Hepatocyte (in vitro differentiated cells): ENCODE measurements around the gene EIF4B. TPM values are rescaled to one million over a fixed set of nuclear protein-coding genes. Genes with fewer than 3 reads are reported as not detected.

Experiments used
- DNase-seq: peaks from one replicate; pipeline ENCODE4 v3.0.0-alpha.2; 2016; ENCODE audit warnings: low spot score
- H2AFZ ChIP-seq: fragments of 200-600 bp; sonication (generic); 2 replicates; pipeline ENCODE4 v1.6.0; 2016; ENCODE audit warnings: antibody characterized with exemption, mild to moderate bottlenecking
- H3K27ac ChIP-seq: fragments of 200-600 bp; sonication (generic); 2 replicates; pipeline ENCODE4 v1.5.1; 2016; ENCODE audit warnings: mild to moderate bottlenecking
- H3K27me3 ChIP-seq: fragments of 200-600 bp; sonication (generic); 2 replicates; pipeline ENCODE4 v1.6.1; 2016
- H3K36me3 ChIP-seq: fragments of 200-600 bp; sonication (generic); replicated peaks from 2 replicates; pipeline ENCODE4 v1.5.1; 2016; ENCODE audit warnings: low read depth; ENCODE audit not compliant: insufficient read depth
- H3K4me1 ChIP-seq: fragments of 200-600 bp; sonication (generic); 2 replicates; pipeline ENCODE4 v1.5.1; 2016; ENCODE audit warnings: mild to moderate bottlenecking, moderate library complexity; ENCODE audit not compliant: insufficient read depth
- H3K4me2 ChIP-seq: fragments of 200-600 bp; sonication (generic); 2 replicates; pipeline ENCODE4 v1.6.0; 2016
- H3K4me3 ChIP-seq: fragments of 200-600 bp; sonication (generic); 2 replicates; pipeline ENCODE4 v1.5.1; 2016; ENCODE audit warnings: mild to moderate bottlenecking
- H3K79me2 ChIP-seq: fragments of 200-600 bp; sonication (generic); 2 replicates; pipeline ENCODE4 v1.6.0; 2017; ENCODE audit warnings: mild to moderate bottlenecking
- H3K9me2 ChIP-seq: fragments of 200-600 bp; sonication (generic); replicated peaks from 2 replicates; pipeline ENCODE4 v1.6.0; 2017; ENCODE audit warnings: mild to moderate bottlenecking; ENCODE audit not compliant: insufficient read depth
- H3K9me3 ChIP-seq: fragments of 200-600 bp; sonication (generic); 2 replicates; pipeline ENCODE4 v1.5.1; 2016; ENCODE audit warnings: low read depth, mild to moderate bottlenecking
- H4K20me1 ChIP-seq: fragments of 200-600 bp; sonication (generic); 2 replicates; pipeline ENCODE4 v1.6.0; 2016; ENCODE audit warnings: mild to moderate bottlenecking; ENCODE audit not compliant: insufficient read depth, poor library complexity, severe bottlenecking
- CTCF ChIP-seq: fragments of 200-600 bp; sonication (generic); IDR thresholded peaks from 2 replicates; pipeline ENCODE4 v1.5.1; 2016; ENCODE audit warnings: antibody characterized with exemption, mild to moderate bottlenecking; ENCODE audit not compliant: poor library complexity
- EZH2 ChIP-seq: fragments of 200-600 bp; sonication (generic); IDR thresholded peaks from 2 replicates; pipeline ENCODE4 v1.6.1; 2016; ENCODE audit warnings: antibody characterized with exemption, mild to moderate bottlenecking, borderline replicate concordance
- EZH2phosphoT487 ChIP-seq: fragments of 200-600 bp; sonication (generic); IDR thresholded peaks from one replicate; pipeline ENCODE4 v1.6.1; 2018; ENCODE audit warnings: antibody characterized with exemption, mild to moderate bottlenecking, low read depth, moderate library complexity; ENCODE audit not compliant: unreplicated experiment, severe bottlenecking
- WGBS: methylation state at CpG from one replicate; pipeline ENCODE4 v1.1.6; 2016; ENCODE audit warnings: low lambda C conversion rate; ENCODE audit errors: missing lambda C conversion rate; 5-methylcytosine and 5-hydroxymethylcytosine counted together
- polyA plus RNA-seq: library from polyadenylated mRNA; unstranded; fragments of >200 nt; fragmentation: Nextera tagmentation; extraction: Ambion mirVana; gene quantifications from 2 replicates; pipeline ENCODE4 v1.2.1, GENCODE V29; 2016
- total RNA-seq: library from RNA; depleted of rRNA; stranded (reverse); fragments of >200 nt; gene quantifications from 2 replicates; pipeline ENCODE4 v1.2.3, GENCODE V29; 2014

The EIF4B gene
- total and polyA plus RNA-seq, 2 experiments from 2014 or later: 53.5 to 435 TPM

DNA sequence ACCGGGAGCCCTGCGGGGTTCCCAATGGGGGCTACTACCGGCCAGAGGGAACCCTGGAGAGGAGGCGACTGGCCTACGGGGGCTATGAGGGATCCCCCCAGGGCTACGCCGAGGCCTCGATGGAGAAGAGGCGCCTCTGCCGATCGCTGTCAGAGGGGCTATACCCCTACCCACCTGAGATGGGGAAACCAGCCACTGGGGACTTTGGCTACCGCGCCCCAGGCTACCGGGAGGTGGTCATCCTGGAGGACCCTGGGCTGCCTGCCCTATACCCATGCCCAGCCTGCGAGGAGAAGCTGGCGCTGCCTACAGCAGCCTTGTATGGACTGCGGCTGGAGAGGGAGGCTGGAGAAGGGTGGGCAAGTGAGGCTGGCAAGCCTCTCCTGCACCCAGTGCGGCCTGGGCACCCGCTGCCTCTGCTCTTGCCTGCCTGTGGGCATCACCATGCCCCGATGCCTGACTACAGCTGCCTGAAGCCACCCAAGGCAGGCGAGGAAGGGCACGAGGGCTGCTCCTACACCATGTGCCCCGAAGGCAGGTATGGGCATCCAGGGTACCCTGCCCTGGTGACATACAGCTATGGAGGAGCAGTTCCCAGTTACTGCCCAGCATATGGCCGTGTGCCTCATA lies 53.3 kb downstream of the EIF4B start:
- Histone ChIP-seq H3K9me3 (no peaks in the 10 kb centered on the region), H4K20me1 (no peaks in the 10 kb centered on the region), H3K36me3 (no peaks in the 10 kb centered on the region), H3K4me1 (peaks cover 4% of the 10 kb centered on the region), H3K4me3 (no peak overlapping the region), H3K79me2 (no peaks in the 10 kb centered on the region), H2AFZ (no peak overlapping the region), H3K27ac (no peak overlapping the region), H3K9me2 (no peaks in the 10 kb centered on the region), H3K4me2 (no peak overlapping the region), H3K27me3 (no peaks in the 10 kb centered on the region)
- no peak for DNase-seq
- 97% methylated on average over 23 of the region's 24 CpGs for WGBS
- TF ChIP-seq EZH2: no peak
- TF ChIP-seq EZH2phosphoT487: no peak
- no peak for TF ChIP-seq CTCF

DNA sequence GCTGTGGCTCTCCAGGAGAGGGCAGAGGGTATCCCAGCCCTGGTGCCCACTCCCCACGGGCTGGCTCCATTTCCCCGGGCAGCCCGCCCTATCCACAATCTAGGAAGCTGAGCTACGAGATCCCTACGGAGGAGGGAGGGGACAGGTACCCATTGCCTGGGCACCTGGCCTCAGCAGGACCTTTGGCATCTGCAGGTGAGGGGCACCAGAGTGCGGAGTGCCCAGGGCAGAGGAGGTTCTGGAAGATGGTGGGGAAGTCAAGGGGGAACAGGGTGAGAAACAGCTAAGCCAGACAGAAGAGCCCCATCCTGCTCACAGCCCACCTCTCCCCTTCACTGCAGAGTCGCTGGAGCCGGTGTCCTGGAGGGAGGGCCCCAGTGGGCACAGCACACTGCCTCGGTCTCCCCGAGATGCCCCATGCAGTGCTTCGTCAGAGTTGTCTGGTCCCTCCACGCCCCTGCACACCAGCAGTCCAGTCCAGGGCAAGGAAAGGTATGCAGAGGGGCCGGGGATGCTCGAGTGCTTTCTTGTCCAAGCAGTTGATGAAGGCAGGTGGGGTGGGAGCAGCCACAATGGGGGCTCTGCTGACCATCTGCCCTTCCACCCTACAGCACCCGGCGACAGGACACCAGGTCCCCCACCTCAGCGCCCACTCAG lies 53.9 kb downstream of the EIF4B start:
- Histone ChIP-seq H3K9me2 (no peaks in the 10 kb centered on the region), H3K9me3 (no peaks in the 10 kb centered on the region), H2AFZ (no peak overlapping the region), H3K36me3 (no peaks in the 10 kb centered on the region), H3K27me3 (no peaks in the 10 kb centered on the region), H3K79me2 (no peaks in the 10 kb centered on the region), H3K4me1 (peaks cover 4% of the 10 kb centered on the region), H3K4me2 (no peak overlapping the region), H3K27ac (no peak overlapping the region), H4K20me1 (no peaks in the 10 kb centered on the region), H3K4me3 (no peak overlapping the region)
- no peak for DNase-seq
- TF ChIP-seq CTCF (no peak), EZH2 (no peak), EZH2phosphoT487 (no peak)
- WGBS: 94% methylated on average over 17 of the region's 17 CpGs

DNA sequence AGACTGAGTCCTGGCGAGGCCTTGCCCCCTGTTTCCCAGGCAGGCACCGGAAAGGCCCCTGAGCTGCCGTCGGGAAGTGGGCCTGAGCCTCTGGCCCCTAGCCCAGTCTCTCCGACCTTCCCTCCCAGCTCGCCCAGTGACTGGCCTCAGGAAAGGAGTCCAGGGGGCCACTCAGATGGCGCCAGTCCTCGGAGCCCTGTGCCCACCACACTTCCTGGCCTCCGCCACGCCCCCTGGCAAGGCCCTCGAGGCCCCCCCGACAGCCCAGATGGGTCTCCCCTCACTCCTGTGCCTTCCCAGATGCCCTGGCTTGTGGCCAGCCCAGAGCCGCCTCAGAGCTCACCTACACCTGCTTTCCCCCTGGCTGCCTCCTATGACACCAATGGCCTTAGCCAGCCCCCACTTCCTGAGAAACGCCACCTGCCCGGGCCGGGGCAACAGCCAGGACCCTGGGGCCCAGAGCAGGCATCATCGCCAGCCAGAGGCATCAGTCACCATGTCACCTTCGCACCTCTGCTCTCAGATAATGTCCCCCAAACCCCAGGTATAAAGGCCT lies 54.5 kb downstream of the EIF4B start:
- no peaks in the 10 kb centered on the region for H3K79me2 ChIP-seq
- 90% methylated on average over 14 of the region's 18 CpGs for WGBS
- H3K36me3 ChIP-seq: no peaks in the 10 kb centered on the region

More for the DNA sequence above, 54.5 kb downstream of the EIF4B start:
- Histone ChIP-seq H2AFZ (no peak overlapping the region), H3K9me3 (no peaks in the 10 kb centered on the region), H3K27me3 (no peaks in the 10 kb centered on the region), H3K9me2 (no peaks in the 10 kb centered on the region), H3K4me1 (peaks cover 4% of the 10 kb centered on the region), H3K4me3 (no peak overlapping the region), H3K27ac (no peak overlapping the region), H4K20me1 (no peaks in the 10 kb centered on the region), H3K4me2 (no peak overlapping the region)
- no peak for TF ChIP-seq EZH2
- no peak for TF ChIP-seq EZH2phosphoT487
- TF ChIP-seq CTCF: no peak
- DNase-seq: peak; percentile 19
